GM12878 (cell line): Measurements from ENCODE around the gene DZANK1.

Experiments
- EZH2 ChIP-seq: IDR thresholded peaks from 2 replicates; pipeline ENCODE4 v1.6.1; 2012; ENCODE audit warnings: low read depth, mild to moderate bottlenecking, control low read depth, inconsistent platforms, low read length, borderline replicate concordance; ENCODE audit not compliant: control insufficient read depth
- GABPA ChIP-seq: IDR thresholded peaks from 2 replicates; pipeline ENCODE4 v1.6.1; 2014; ENCODE audit warnings: antibody characterized with exemption, low read depth, mild to moderate bottlenecking, inconsistent platforms
- KLF5 ChIP-seq: fragments of 450-650 bp; IDR thresholded peaks from 2 replicates; pipeline ENCODE4 v1.6.1; 2014; ENCODE audit warnings: mild to moderate bottlenecking; ENCODE audit not compliant: partially characterized antibody
- NR2C1 ChIP-seq: fragments of 450-650 bp; IDR thresholded peaks from 2 replicates; pipeline ENCODE4 v1.6.1; 2017; ENCODE audit warnings: antibody characterized with exemption, mild to moderate bottlenecking, moderate library complexity
- POLR2AphosphoS5 ChIP-seq: IDR thresholded peaks from 2 replicates; pipeline ENCODE4 v1.6.1; 2011; ENCODE audit warnings: mild to moderate bottlenecking, low read length, inconsistent platforms
- RAD21 ChIP-seq: IDR thresholded peaks from 2 replicates; pipeline ENCODE4 v1.6.1; 2011; ENCODE audit warnings: mild to moderate bottlenecking, low read depth, low read length, moderate library complexity; ENCODE audit not compliant: insufficient read depth
- RFX5 ChIP-seq: IDR thresholded peaks from 2 replicates; pipeline ENCODE4 v1.6.1; 2011; ENCODE audit warnings: low read depth, low read length, improper control_type of control experiment
- SIN3A ChIP-seq: IDR thresholded peaks from 2 replicates; pipeline ENCODE4 v1.6.1; 2012; ENCODE audit warnings: low read depth, low read length, improper control_type of control experiment
- SMAD1 ChIP-seq: fragments of 450-650 bp; IDR thresholded peaks from 2 replicates; pipeline ENCODE4 v1.6.1; 2018; ENCODE audit warnings: mild to moderate bottlenecking, low read depth; ENCODE audit not compliant: partially characterized antibody
- TCF12 ChIP-seq: IDR thresholded peaks from 2 replicates; pipeline ENCODE4 v1.6.1; 2011; ENCODE audit warnings: low read depth, mild to moderate bottlenecking, low read length
- TF ChIP-seq, protein P1 (sequence below), 3 experiments: IDR thresholded peaks in 2 of 3; conservative IDR thresholded peaks in 1 of 3; 2 replicates each; pipeline ENCODE4 v1.5.1; 2011; ENCODE audit warnings: low read depth in 3 of 3, low read length in 3 of 3, mild to moderate bottlenecking in 3 of 3, control low read depth in 2 of 3, moderate library complexity in 2 of 3, inconsistent platforms in 1 of 3, mixed read lengths in 1 of 3; ENCODE audit not compliant: control insufficient read depth in 2 of 3, insufficient read depth in 1 of 3; ENCODE audit errors: extremely low read depth in 1 of 3
- TF ChIP-seq, protein P2 (sequence below): fragments of 450-650 bp; IDR thresholded peaks from 2 replicates; pipeline ENCODE4 v1.6.1; 2016; ENCODE audit warnings: mild to moderate bottlenecking
- TF ChIP-seq, protein P3 (sequence below): fragments of 450-650 bp; formaldehyde crosslinking; IDR thresholded peaks from 2 replicates; pipeline ENCODE4 v1.4.0; 2020; ENCODE audit warnings: mild to moderate bottlenecking, moderate library complexity
- TF ChIP-seq, protein P4 (sequence below): IDR thresholded peaks from 2 replicates; pipeline ENCODE4 v1.6.1; 2012; ENCODE audit warnings: low read depth, low read length, improper control_type of control experiment

DNA sequence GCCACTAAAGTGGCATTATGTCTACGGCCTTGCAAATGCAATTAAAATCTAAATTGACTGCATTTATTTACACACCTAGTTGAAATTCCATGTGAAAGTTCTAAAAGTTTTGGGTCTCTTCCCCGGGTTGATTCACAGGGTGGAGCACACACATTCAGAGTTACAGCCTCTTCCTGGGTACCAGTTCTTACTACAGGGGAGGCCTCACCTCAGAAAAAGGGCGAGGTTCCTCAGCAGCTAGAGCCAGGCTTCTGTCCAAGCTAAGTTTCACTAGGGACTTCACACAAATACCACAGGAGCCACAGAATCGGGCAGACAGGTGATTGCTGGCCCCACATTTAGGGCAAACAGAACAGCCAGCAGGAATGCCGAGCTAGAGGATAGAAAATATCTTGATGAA lies 52.7 kb downstream of the DZANK1 start:
- TF ChIP-seq TCF12 (no peak), POLR2AphosphoS5 (no peak), NR2C1 (no peak), SMAD1 (no peak), KLF5 (no peak), GABPA (no peak), RFX5 (no peak), RAD21 (no peak), EZH2 (no peak), SIN3A (no peak)
- TF ChIP-seq, protein P1, sequence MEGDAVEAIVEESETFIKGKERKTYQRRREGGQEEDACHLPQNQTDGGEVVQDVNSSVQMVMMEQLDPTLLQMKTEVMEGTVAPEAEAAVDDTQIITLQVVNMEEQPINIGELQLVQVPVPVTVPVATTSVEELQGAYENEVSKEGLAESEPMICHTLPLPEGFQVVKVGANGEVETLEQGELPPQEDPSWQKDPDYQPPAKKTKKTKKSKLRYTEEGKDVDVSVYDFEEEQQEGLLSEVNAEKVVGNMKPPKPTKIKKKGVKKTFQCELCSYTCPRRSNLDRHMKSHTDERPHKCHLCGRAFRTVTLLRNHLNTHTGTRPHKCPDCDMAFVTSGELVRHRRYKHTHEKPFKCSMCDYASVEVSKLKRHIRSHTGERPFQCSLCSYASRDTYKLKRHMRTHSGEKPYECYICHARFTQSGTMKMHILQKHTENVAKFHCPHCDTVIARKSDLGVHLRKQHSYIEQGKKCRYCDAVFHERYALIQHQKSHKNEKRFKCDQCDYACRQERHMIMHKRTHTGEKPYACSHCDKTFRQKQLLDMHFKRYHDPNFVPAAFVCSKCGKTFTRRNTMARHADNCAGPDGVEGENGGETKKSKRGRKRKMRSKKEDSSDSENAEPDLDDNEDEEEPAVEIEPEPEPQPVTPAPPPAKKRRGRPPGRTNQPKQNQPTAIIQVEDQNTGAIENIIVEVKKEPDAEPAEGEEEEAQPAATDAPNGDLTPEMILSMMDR (IDR thresholded peaks at IDR 0.05 in 2 of 3, conservative IDR thresholded peaks at IDR 0.05 in 1 of 3; ENCODE audit: control insufficient read depth in 2 of 3, extremely low read depth in 1 of 3, insufficient read depth in 1 of 3, low read depth in 3 of 3, low read length in 3 of 3) = no peak
- TF ChIP-seq, protein P2, sequence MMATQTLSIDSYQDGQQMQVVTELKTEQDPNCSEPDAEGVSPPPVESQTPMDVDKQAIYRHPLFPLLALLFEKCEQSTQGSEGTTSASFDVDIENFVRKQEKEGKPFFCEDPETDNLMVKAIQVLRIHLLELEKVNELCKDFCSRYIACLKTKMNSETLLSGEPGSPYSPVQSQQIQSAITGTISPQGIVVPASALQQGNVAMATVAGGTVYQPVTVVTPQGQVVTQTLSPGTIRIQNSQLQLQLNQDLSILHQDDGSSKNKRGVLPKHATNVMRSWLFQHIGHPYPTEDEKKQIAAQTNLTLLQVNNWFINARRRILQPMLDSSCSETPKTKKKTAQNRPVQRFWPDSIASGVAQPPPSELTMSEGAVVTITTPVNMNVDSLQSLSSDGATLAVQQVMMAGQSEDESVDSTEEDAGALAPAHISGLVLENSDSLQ = no peak
- TF ChIP-seq, protein P3, sequence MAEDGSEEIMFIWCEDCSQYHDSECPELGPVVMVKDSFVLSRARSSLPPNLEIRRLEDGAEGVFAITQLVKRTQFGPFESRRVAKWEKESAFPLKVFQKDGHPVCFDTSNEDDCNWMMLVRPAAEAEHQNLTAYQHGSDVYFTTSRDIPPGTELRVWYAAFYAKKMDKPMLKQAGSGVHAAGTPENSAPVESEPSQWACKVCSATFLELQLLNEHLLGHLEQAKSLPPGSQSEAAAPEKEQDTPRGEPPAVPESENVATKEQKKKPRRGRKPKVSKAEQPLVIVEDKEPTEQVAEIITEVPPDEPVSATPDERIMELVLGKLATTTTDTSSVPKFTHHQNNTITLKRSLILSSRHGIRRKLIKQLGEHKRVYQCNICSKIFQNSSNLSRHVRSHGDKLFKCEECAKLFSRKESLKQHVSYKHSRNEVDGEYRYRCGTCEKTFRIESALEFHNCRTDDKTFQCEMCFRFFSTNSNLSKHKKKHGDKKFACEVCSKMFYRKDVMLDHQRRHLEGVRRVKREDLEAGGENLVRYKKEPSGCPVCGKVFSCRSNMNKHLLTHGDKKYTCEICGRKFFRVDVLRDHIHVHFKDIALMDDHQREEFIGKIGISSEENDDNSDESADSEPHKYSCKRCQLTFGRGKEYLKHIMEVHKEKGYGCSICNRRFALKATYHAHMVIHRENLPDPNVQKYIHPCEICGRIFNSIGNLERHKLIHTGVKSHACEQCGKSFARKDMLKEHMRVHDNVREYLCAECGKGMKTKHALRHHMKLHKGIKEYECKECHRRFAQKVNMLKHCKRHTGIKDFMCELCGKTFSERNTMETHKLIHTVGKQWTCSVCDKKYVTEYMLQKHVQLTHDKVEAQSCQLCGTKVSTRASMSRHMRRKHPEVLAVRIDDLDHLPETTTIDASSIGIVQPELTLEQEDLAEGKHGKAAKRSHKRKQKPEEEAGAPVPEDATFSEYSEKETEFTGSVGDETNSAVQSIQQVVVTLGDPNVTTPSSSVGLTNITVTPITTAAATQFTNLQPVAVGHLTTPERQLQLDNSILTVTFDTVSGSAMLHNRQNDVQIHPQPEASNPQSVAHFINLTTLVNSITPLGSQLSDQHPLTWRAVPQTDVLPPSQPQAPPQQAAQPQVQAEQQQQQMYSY (CRISPR knock-in tag) = no peak
- TF ChIP-seq, protein P4, sequence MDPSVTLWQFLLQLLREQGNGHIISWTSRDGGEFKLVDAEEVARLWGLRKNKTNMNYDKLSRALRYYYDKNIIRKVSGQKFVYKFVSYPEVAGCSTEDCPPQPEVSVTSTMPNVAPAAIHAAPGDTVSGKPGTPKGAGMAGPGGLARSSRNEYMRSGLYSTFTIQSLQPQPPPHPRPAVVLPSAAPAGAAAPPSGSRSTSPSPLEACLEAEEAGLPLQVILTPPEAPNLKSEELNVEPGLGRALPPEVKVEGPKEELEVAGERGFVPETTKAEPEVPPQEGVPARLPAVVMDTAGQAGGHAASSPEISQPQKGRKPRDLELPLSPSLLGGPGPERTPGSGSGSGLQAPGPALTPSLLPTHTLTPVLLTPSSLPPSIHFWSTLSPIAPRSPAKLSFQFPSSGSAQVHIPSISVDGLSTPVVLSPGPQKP = no peak
